A549 treated with AZD9567 at 1 μM for 4 hours (cell line): ENCODE data around the gene BLTP1. TPM values are rescaled to one million over a fixed set of nuclear protein-coding genes. Genes with fewer than 3 reads are reported as not detected.

ENCODE experiments used
- total RNA-seq: library from RNA; stranded (reverse); fragments of 200-300 nt; extraction: Qiagen RNA extraction; gene quantifications from 5 replicates; pipeline ENCODE4 v1.2.3, GENCODE V29; 2022; ENCODE audit not compliant: insufficient read depth

The BLTP1 gene
- total RNA-seq = 6.0 to 9.8 TPM (median 7.7 TPM) in 5 replicates

DNA sequence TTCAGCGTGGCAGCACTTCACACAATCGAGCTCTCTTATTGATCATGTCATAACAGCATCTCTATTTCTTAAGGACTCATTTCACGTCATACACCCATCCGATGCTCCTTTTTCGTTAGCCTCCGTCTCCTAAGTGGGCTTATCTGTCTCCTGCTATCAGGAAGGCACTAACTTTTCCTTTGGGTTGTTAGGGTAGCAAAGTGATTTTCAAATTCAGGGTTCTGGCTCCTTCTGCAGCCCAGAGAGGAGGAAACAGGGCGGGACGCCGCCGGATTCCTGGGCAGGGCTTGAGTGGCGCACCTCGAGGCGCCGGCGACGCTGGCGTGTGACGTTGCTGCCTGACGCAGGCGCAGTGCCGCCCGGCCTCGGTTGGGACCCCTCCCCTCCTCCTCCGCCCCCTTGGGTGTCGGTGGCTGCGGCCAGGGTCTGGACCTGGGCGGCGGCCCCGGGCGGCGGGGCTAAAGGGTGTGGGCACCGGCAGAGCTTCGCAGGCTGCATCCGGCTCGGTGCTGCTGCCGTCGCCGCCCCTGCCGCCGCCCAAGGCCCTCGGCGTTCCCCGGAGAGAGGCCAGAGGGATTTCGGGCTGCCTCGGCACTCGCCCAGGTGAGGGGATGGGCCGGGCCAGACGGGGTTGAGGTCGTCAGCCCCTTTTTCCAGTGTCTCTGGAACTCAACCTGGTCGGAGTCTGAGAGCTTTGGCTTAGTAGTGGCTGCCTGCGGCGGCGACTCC, at the start of gene BLTP1:
Gene BLTP1 (plus strand): TSS at position 350 of the 729 bp plus-strand sequence. CDS start 18,317 bp downstream, outside the sequence.

Other genes starting within 250 kb of the BLTP1 start
- gene TRPC3, start 200.3 kb upstream of the BLTP1 start, total RNA-seq = 0.03 to 0.06 TPM (median 0.05 TPM) in 3 of 5 replicates, not detected in the others
- not detected in 5 replicates for gene ADAD1, start 226.7 kb downstream of the BLTP1 start, total RNA-seq